Parathyroid adenoma (tissue), 2 donors: ENCODE measurements around the gene PLEKHA8.
A peak's percentile ranks its signal among the peaks of the same experiment; 100 is the strongest.

Source experiments
- H2AFZ ChIP-seq: fragments of 300-600 bp; sonication (generic); one replicate; pipeline ENCODE4 v1.7.0; 2017; ENCODE audit warnings: antibody characterized with exemption, mild to moderate bottlenecking
- H3K27ac ChIP-seq: fragments of 300-600 bp; sonication (generic); one replicate; pipeline ENCODE4 v1.7.0; 2017
- H3K27me3 ChIP-seq: fragments of 300-600 bp; sonication (generic); one replicate; pipeline ENCODE4 v1.7.0; 2017; ENCODE audit warnings: low read length; ENCODE audit not compliant: control insufficient read depth, insufficient read depth
- H3K36me3 ChIP-seq: fragments of 300-600 bp; sonication (generic); one replicate; pipeline ENCODE4 v1.7.0; 2017; ENCODE audit warnings: low read length; ENCODE audit not compliant: control insufficient read depth, insufficient read depth
- H3K4me1 ChIP-seq: fragments of 300-600 bp; sonication (generic); one replicate; pipeline ENCODE4 v1.7.0; 2017; ENCODE audit warnings: control low read depth
- H3K4me2 ChIP-seq: fragments of 300-600 bp; sonication (generic); one replicate; pipeline ENCODE4 v1.7.0; 2017; ENCODE audit warnings: low read length
- H3K4me3 ChIP-seq: fragments of 300-600 bp; sonication (generic); one replicate; pipeline ENCODE4 v1.7.0; 2017; ENCODE audit warnings: low read depth, low read length
- H3K79me2 ChIP-seq: fragments of 300-600 bp; sonication (generic); one replicate; pipeline ENCODE4 v1.7.0; 2017; ENCODE audit warnings: control low read depth
- H3K9ac ChIP-seq: fragments of 300-600 bp; sonication (generic); one replicate; pipeline ENCODE4 v1.7.0; 2017; ENCODE audit warnings: mild to moderate bottlenecking
- H3K9me3 ChIP-seq: fragments of 300-600 bp; sonication (generic); one replicate; pipeline ENCODE4 v1.7.0; 2017; ENCODE audit warnings: low read length; ENCODE audit not compliant: control insufficient read depth
- TF ChIP-seq, protein P1 (sequence below): fragments of 300-600 bp; sonication (generic); IDR thresholded peaks from one replicate; pipeline ENCODE4 v1.7.0; 2017; ENCODE audit warnings: antibody characterized with exemption, mild to moderate bottlenecking
- donor health status: primary hyperparathyroidism.

Gene PLEKHA8

GRCh38 chr7:30165590-30165989, 137.4 kb downstream of the PLEKHA8 start:
- TF ChIP-seq, protein P1, sequence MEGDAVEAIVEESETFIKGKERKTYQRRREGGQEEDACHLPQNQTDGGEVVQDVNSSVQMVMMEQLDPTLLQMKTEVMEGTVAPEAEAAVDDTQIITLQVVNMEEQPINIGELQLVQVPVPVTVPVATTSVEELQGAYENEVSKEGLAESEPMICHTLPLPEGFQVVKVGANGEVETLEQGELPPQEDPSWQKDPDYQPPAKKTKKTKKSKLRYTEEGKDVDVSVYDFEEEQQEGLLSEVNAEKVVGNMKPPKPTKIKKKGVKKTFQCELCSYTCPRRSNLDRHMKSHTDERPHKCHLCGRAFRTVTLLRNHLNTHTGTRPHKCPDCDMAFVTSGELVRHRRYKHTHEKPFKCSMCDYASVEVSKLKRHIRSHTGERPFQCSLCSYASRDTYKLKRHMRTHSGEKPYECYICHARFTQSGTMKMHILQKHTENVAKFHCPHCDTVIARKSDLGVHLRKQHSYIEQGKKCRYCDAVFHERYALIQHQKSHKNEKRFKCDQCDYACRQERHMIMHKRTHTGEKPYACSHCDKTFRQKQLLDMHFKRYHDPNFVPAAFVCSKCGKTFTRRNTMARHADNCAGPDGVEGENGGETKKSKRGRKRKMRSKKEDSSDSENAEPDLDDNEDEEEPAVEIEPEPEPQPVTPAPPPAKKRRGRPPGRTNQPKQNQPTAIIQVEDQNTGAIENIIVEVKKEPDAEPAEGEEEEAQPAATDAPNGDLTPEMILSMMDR, result no peak
- no peaks in the 10 kb centered on the region for H3K36me3 ChIP-seq
- H3K79me2 ChIP-seq, result no peaks in the 10 kb centered on the region
- no peaks in the 10 kb centered on the region for H3K9me3 ChIP-seq
- no peak overlapping the region for H3K9ac ChIP-seq
- H3K4me1 ChIP-seq, result peaks cover 25% of the 10 kb centered on the region
- no peak overlapping the region for H3K27ac ChIP-seq
- no peaks in the 10 kb centered on the region for H3K27me3 ChIP-seq
- H3K4me3 ChIP-seq, result no peak overlapping the region
- no peak overlapping the region for H3K4me2 ChIP-seq
- H2AFZ ChIP-seq, result no peak overlapping the region

DNA sequence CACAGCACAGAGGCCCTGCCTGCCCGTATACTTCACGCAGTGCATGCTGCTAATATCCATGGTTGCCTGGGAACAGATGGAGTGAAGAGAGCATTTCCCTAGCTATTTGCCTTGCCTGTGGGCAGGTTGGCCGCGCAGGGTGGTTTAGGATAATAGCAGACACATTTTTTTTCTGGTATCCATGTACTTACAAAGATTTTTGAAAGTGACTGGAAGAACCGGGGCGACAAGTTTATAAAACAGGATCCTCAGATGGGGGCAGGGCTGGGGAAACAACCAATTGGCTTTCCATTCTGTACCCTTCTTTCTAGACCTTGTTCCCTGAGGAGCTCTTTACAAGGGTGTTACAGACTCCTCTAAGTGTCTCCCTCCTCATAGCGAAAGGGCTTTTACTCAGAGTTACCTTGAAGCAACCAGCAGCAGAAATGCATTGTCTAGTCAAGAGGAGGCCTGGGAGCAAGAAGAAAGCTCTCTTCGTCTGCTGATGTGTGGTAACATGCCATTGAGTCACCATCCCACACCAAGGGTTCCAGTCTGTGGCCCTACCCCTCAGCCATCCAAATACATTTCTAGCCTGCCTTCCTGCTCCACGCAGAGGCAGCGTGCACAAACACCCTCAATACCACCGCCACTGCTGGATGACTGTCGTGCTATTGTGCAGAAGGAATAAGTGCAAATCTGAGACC, 138.1 kb downstream of the PLEKHA8 start:
- H3K27me3 ChIP-seq, result no peaks in the 10 kb centered on the region
- no peak overlapping the region for H3K9ac ChIP-seq
- no peak overlapping the region for H3K4me3 ChIP-seq
- H3K79me2 ChIP-seq, result no peaks in the 10 kb centered on the region
- no peaks in the 10 kb centered on the region for H3K36me3 ChIP-seq
- peak overlapping the region; percentile 30 for H3K27ac ChIP-seq
- peaks cover 25% of the 10 kb centered on the region for H3K4me1 ChIP-seq
- TF ChIP-seq, protein P1, result no peak
- no peak overlapping the region for H3K4me2 ChIP-seq
- no peak overlapping the region for H2AFZ ChIP-seq
- no peaks in the 10 kb centered on the region for H3K9me3 ChIP-seq

DNA sequence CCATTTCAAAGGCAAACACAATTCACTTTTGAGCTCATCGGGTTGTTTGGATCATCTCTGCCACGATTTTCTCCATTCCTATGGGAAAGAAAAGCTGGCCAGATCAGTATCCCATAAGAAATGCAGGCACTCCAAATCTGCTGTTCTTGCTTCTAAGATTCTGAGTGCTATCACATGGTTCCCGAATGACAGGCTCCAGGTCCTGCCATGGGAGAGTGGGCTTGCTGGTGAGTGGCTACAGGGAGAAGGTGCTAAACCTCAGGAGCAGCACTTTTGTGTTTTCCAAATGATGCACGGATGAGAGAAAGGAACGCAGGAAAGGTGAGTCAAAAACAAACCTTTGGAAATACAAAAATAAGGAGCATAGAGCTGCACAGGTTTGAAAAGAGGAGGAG, 138.6 kb downstream of the PLEKHA8 start:
- Histone ChIP-seq H3K4me3 (no peak overlapping the region), H2AFZ (no peak overlapping the region), H3K9ac (no peak overlapping the region), H3K79me2 (no peaks in the 10 kb centered on the region), H3K36me3 (no peaks in the 10 kb centered on the region), H3K9me3 (no peaks in the 10 kb centered on the region), H3K27ac (no peak overlapping the region), H3K27me3 (no peaks in the 10 kb centered on the region), H3K4me1 (peaks cover 25% of the 10 kb centered on the region), H3K4me2 (no peak overlapping the region)
- TF ChIP-seq, protein P1, result no peak

GRCh38 chr7:30167901-30168300, 139.7 kb downstream of the PLEKHA8 start:
- no peaks in the 10 kb centered on the region for H3K79me2 ChIP-seq
- H3K9me3 ChIP-seq, result no peaks in the 10 kb centered on the region
- H3K27ac ChIP-seq, result no peak overlapping the region
- H3K4me2 ChIP-seq, result no peak overlapping the region
- peaks cover 19% of the 10 kb centered on the region for H3K4me1 ChIP-seq
- no peak overlapping the region for H3K4me3 ChIP-seq
- TF ChIP-seq, protein P1, result no peak
- H2AFZ ChIP-seq, result no peak overlapping the region
- no peak overlapping the region for H3K9ac ChIP-seq
- no peaks in the 10 kb centered on the region for H3K36me3 ChIP-seq
- H3K27me3 ChIP-seq, result no peaks in the 10 kb centered on the region
